ENCODE data around the gene KLHL36.

KLHL36 gene

DNA sequence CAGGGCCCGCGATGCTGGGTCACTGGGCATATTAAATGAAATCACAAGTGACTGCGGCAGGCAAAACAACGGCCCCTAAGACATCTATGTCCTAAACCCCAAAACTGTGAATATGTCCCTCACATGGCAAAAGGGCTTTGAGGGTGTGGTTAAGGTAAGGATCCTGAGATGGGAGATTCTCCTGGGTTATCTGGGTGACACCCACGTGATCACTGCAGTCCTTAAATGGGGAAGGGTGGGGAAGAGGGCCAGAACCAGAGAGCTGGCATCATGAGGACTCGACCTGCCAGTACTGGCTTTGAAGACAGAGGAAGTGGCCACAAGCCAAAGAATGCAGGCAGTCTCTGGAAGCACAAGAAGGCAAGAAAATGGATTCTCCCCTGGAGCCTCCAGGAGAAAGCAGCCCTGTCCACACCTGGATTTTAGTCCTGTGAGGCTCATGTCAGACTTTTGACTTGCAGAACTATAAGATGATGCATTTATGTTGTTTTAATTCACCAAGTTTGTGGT lies 42.9 kb upstream of the KLHL36 start:
- H3K4me3 ChIP-seq (ENCODE audit: low read depth, low read length) = no peak overlapping the region
- TF ChIP-seq, protein P1, sequence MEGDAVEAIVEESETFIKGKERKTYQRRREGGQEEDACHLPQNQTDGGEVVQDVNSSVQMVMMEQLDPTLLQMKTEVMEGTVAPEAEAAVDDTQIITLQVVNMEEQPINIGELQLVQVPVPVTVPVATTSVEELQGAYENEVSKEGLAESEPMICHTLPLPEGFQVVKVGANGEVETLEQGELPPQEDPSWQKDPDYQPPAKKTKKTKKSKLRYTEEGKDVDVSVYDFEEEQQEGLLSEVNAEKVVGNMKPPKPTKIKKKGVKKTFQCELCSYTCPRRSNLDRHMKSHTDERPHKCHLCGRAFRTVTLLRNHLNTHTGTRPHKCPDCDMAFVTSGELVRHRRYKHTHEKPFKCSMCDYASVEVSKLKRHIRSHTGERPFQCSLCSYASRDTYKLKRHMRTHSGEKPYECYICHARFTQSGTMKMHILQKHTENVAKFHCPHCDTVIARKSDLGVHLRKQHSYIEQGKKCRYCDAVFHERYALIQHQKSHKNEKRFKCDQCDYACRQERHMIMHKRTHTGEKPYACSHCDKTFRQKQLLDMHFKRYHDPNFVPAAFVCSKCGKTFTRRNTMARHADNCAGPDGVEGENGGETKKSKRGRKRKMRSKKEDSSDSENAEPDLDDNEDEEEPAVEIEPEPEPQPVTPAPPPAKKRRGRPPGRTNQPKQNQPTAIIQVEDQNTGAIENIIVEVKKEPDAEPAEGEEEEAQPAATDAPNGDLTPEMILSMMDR (IDR thresholded peaks at IDR 0.05; ENCODE audit: low read depth, low read length) = no peak

DNA sequence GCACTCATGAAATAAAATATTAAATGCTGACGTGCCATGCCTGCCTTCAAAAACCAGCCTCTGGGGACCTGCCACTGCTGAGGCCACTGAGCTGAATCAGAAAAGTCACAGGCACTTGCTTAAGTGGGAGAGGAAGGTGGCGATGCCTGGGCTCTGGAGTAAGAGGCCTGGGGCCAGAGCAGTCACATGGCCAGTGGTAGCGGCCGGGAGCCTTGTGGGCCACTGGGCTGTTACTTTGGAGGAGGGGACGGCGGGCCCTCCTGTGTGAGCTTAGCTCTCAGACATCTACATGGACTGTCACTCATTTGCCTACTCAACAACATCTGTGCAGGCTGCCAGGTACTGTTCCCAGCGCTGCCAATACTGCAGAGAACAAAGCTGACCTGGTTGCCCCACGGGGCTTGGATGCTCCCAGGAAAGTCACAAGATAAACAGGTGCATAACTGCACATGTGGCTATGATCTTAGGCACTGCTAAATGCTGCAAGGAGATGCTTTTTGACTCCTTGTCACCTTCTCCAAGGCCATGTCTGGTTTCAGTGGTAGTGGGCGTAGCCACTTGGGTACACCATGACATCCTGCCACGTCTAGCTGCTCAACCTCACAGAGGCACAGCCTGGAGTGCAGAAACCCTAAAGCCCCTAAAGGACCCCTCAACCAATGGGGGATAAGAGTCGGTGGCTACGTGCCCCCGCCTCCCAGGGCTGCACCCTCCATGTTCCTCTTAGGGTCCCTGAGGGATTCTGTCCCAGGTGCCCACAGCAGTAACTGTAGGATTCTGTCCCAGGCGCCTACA lies 42.0 kb upstream of the KLHL36 start:
- TF ChIP-seq, protein P1 (IDR thresholded peaks at IDR 0.05; ENCODE audit: low read depth, low read length) = no peak
- no peak overlapping the region for H3K4me3 ChIP-seq (ENCODE audit: low read depth, low read length)

DNA sequence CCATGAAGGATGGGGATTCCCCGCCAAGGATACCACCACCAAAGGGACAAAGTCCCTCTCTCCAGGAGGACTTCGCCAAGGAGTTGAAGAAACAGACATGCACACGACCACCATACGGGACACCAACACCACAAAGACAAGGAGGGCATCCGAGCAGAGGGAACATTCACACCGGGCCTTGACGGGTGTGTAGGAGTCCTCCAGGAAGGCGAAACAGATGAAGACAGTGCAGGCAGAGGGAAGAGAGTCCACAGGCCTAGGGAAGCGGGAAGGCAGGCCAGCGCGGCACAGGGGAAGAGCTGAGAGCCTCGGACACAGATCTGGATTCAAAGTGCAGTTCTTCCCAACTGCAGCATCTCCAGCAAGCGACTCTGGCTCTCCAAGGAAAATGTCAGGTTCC lies 41.2 kb upstream of the KLHL36 start:
- TF ChIP-seq, protein P1 (IDR thresholded peaks at IDR 0.05; ENCODE audit: low read depth, low read length) = no peak
- H3K4me3 ChIP-seq (ENCODE audit: low read depth, low read length) = no peak overlapping the region

DNA sequence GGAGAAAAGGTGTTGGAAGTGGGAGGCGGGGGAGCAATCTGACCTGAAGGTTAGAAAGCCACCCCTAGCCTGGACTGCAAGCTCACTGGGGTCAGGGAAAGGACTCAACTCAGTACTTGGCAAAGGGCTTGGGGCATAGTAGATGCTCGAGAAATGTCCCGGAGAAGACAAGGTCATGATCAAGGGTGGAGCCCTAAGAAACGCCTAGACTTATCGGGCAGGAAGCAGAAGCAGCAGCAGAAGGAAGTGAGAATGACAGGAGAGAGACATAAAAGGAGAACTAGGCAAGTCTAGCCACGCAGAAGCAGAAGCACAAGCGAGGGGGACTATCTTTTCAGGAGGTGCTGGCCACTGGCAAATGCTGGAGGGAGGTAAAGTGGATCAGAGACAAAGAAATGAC lies 40.6 kb upstream of the KLHL36 start:
- TF ChIP-seq, protein P1 (IDR thresholded peaks at IDR 0.05; ENCODE audit: low read depth, low read length) = no peak
- H3K4me3 ChIP-seq (ENCODE audit: low read depth, low read length) = no peak overlapping the region

DNA sequence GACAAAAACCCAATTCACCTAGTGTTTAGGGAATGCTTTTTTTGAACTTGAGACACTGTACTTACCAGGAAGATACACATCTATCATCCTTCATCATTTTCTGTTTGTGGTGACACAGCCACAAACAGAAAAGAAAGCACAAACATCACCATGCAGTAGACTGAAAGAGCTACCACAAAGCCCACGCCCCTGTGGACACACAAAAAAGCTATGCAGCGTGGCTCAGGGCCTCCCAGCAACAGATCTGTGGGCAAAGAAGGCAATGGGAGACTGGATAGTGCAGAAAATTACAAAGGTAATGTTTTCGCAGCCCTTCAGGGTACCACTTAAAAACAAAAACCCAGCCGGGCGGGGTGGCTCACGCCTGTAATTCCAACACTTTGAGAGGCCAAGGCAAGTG lies 40.0 kb upstream of the KLHL36 start:
- TF ChIP-seq, protein P1 (IDR thresholded peaks at IDR 0.05; ENCODE audit: low read depth, low read length) = no peak
- no peak overlapping the region for H3K4me3 ChIP-seq (ENCODE audit: low read depth, low read length)

DNA sequence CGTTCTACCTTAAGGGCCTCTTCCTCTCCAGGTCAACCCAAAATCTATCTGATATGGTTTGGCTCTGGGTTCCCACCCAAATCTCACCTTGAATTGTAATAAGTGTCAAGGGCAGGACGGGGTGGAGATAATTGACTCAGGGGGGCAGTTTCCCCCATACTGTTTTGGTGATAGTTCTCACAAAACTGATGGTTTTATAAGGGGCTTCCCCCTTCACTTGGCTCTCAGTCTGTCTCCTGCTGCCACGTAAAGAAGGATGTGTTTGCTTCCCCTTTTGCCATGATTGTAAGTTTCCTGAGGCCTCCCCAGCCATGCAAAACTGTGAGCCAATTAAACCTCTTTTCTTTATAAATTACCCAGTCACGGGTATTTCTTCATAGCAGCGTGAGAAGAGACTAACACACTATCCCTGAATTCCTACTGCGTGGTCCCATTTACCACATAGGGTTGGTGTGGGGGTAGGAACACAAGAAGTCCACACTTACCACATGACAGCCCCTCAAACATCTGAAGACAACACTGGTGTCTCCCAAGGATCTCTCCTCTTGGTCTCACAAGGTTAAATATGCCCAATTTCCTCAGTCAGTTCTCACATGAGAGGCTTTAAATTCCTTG lies 38.6 kb upstream of the KLHL36 start:
- TF ChIP-seq, protein P1 (IDR thresholded peaks at IDR 0.05; ENCODE audit: low read depth, low read length) = no peak
- no peak overlapping the region for H3K4me3 ChIP-seq (ENCODE audit: low read depth, low read length)

DNA sequence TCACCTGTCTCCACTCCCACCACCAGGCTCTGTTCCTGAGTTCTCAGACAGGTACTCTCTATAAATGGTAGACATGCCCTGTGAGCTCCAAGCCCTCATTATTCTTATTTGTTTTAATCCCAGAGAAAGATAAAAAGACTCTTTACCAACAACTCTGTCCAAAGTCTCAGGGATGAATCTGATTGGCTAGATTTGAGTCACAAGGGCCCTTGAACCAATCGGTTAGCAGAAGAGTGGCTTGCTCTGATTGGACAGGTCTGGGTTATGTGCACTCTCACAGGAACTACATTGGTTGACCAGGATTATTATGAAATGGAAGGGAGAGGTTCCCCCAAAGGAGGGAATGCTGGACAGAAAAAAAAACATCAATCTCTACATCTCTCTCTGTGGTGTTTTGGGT lies 37.9 kb upstream of the KLHL36 start:
- TF ChIP-seq, protein P1 (IDR thresholded peaks at IDR 0.05; ENCODE audit: low read depth, low read length) = no peak
- H3K4me3 ChIP-seq (ENCODE audit: low read depth, low read length) = no peak overlapping the region
